H1 (cell line): ENCODE measurements around the gene DOCK6.

Source experiments
- EZH2 ChIP-seq: fragments of 200-600 bp; sonication (generic); IDR thresholded peaks from 2 replicates; pipeline ENCODE4 v1.7.1; 2012; ENCODE audit warnings: low read depth, mild to moderate bottlenecking, moderate library complexity, low read length, inconsistent platforms; ENCODE audit not compliant: severe bottlenecking
- GABPA ChIP-seq: IDR thresholded peaks from 2 replicates; pipeline ENCODE4 v1.6.1; 2011; ENCODE audit warnings: mild to moderate bottlenecking, low read length, moderate library complexity, borderline replicate concordance; ENCODE audit not compliant: insufficient read depth
- GTF2F1 ChIP-seq: IDR thresholded peaks from 2 replicates; pipeline ENCODE4 v1.6.1; 2012; ENCODE audit warnings: low read depth, low read length, improper control_type of control experiment, borderline replicate concordance
- POLR2A ChIP-seq, 2 experiments: IDR thresholded peaks; 1 replicate in 1 of 2; 2 replicates in 1 of 2; pipeline ENCODE4 v1.6.1; 2011; ENCODE audit warnings: low read depth in 2 of 2, low read length in 2 of 2, mild to moderate bottlenecking in 2 of 2; ENCODE audit errors: control extremely low read depth in 1 of 2
- SUZ12 ChIP-seq: fragments of 200-600 bp; sonication (generic); IDR thresholded peaks from 2 replicates; pipeline ENCODE4 v1.6.1; 2012; ENCODE audit warnings: mild to moderate bottlenecking, inconsistent platforms, low read length, moderate library complexity, mixed read lengths

DNA sequence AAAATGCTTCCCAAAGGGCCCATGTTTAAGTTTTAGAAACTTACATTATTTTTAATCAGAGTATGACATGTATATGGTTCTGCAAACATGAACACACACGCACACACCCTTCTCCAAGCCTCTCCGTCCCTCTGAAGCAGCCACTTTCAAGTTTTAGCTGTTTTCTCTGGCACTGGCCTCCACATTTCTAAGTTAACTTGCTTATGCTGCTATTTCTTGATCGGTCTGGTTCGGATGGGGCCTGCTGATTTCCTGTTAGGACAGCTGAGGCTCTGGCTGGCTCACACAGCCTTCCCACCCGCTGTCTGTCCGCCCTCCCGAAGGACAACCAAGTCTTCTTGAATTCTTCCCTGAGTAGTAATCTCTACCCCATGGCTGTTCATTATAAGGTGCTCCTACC, 111.1 kb downstream of the DOCK6 start:
- TF ChIP-seq GTF2F1, result no peak
- no peak for TF ChIP-seq POLR2A (IDR thresholded peaks at IDR 0.05; ENCODE audit: control extremely low read depth in 1 of 2, low read depth in 2 of 2, low read length in 2 of 2)
- no peak for TF ChIP-seq EZH2
- TF ChIP-seq GABPA, result no peak
- no peak for TF ChIP-seq SUZ12
